Measurements from ENCODE around the gene CHST3.
A peak's percentile ranks its signal among the peaks of the same experiment; 100 is the strongest.

Gene CHST3

GRCh38 chr10:72035252-72035887 lies 71.2 kb downstream of the CHST3 start:
- no peak for DNase-seq

GRCh38 chr10:72037266-72037665 lies 73.1 kb downstream of the CHST3 start:
- no peak for DNase-seq

GRCh38 chr10:72037811-72038210 lies 73.6 kb downstream of the CHST3 start:
- no peak for DNase-seq

GRCh38 chr10:72038458-72039001 lies 74.3 kb downstream of the CHST3 start:
- no peak for DNase-seq

- DNase-seq: no peak
These were observed 75.2 kb downstream of the CHST3 start for GRCh38 chr10:72039377-72039776.

- DNase-seq: no peak
These were observed 77.3 kb downstream of the CHST3 start for GRCh38 chr10:72041491-72041890.

- no peak for DNase-seq
These were observed 79.0 kb downstream of the CHST3 start for GRCh38 chr10:72043016-72043834.

- DNase-seq: no peak
These were observed 80.3 kb downstream of the CHST3 start for GRCh38 chr10:72044417-72045041.

GRCh38 chr10:72045586-72045985 lies 81.4 kb downstream of the CHST3 start:
- no peak for DNase-seq

GRCh38 chr10:72048450-72049124 lies 84.4 kb downstream of the CHST3 start:
- peak; percentile 94 for DNase-seq

GRCh38 chr10:72049472-72049871 lies 85.3 kb downstream of the CHST3 start:
- no peak for DNase-seq

- DNase-seq: no peak
These were observed 86.0 kb downstream of the CHST3 start for GRCh38 chr10:72049969-72050781.

- DNase-seq: no peak
These were observed 86.7 kb downstream of the CHST3 start for GRCh38 chr10:72050873-72051272.

GRCh38 chr10:72053690-72054089 lies 89.5 kb downstream of the CHST3 start:
- DNase-seq: no peak

- no peak for DNase-seq
These were observed 91.9 kb downstream of the CHST3 start for GRCh38 chr10:72056113-72056512.

- no peak for DNase-seq
These were observed 92.9 kb downstream of the CHST3 start for GRCh38 chr10:72056932-72057751.

GRCh38 chr10:72058347-72058898 lies 94.2 kb downstream of the CHST3 start:
- no peak for DNase-seq

GRCh38 chr10:72058989-72059842 lies 95.0 kb downstream of the CHST3 start:
- no peak for DNase-seq

- no peak for DNase-seq
These were observed 95.9 kb downstream of the CHST3 start for GRCh38 chr10:72059843-72060822.

Measured in activated CD4-positive, alpha-beta T cell treated with anti-CD3 and anti-CD28 coated beads for 48 hours (primary cell).